ENCODE data around the gene MEP1B. TPM values are rescaled to one million over a fixed set of nuclear protein-coding genes. Genes with fewer than 3 reads are reported as not detected.
"Not testable (repeated sequence)": the region's sequence is repeated elsewhere in the genome, so short reads cannot be mapped to it uniquely, and the experiment has no call there.

Gene MEP1B
- total RNA-seq, 2 donors from 2014 or later = 1.8 to 4.6 TPM

- H3K4me1 ChIP-seq = no peaks in the 10 kb centered on the region
- H3K9ac ChIP-seq (ENCODE audit: low read depth in 2 of 2, low read length in 2 of 2) = no peak overlapping the region
- TF ChIP-seq, protein P1, sequence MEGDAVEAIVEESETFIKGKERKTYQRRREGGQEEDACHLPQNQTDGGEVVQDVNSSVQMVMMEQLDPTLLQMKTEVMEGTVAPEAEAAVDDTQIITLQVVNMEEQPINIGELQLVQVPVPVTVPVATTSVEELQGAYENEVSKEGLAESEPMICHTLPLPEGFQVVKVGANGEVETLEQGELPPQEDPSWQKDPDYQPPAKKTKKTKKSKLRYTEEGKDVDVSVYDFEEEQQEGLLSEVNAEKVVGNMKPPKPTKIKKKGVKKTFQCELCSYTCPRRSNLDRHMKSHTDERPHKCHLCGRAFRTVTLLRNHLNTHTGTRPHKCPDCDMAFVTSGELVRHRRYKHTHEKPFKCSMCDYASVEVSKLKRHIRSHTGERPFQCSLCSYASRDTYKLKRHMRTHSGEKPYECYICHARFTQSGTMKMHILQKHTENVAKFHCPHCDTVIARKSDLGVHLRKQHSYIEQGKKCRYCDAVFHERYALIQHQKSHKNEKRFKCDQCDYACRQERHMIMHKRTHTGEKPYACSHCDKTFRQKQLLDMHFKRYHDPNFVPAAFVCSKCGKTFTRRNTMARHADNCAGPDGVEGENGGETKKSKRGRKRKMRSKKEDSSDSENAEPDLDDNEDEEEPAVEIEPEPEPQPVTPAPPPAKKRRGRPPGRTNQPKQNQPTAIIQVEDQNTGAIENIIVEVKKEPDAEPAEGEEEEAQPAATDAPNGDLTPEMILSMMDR (IDR thresholded peaks at IDR 0.05) = no peak
- intact Hi-C loops (cut with DNase I) = no loop called here
- no peaks in the 10 kb centered on the region for H3K27me3 ChIP-seq
- DNase-seq = no peak
- no peak overlapping the region for H3K4me3 ChIP-seq
- H3K36me3 ChIP-seq = no peaks in the 10 kb centered on the region
- no peaks in the 10 kb centered on the region for H3K9me3 ChIP-seq
- no peak overlapping the region for H3K27ac ChIP-seq
These were observed 14.6 kb upstream of the MEP1B start for GRCh38 chr18:32175265-32175664.

GRCh38 chr18:32176745-32177144 lies 13.1 kb upstream of the MEP1B start:
- intact Hi-C loops (cut with DNase I); H3K4me1 ChIP-seq; H3K27me3 ChIP-seq; DNase-seq; H3K4me3 ChIP-seq; H3K9ac ChIP-seq (ENCODE audit: low read depth in 2 of 2, low read length in 2 of 2); H3K9me3 ChIP-seq; H3K27ac ChIP-seq; H3K36me3 ChIP-seq: not testable (repeated sequence)

- intact Hi-C loops (cut with DNase I) = no loop called here
- Histone ChIP-seq H3K4me1 (no peaks in the 10 kb centered on the region), H3K9me3 (no peaks in the 10 kb centered on the region), H3K4me3 (no peak overlapping the region), H3K27ac (no peak overlapping the region), H3K36me3 (no peaks in the 10 kb centered on the region), H3K27me3 (no peaks in the 10 kb centered on the region), H3K9ac (ENCODE audit: low read depth in 2 of 2, low read length in 2 of 2) (no peak overlapping the region)
- no peak for DNase-seq
- TF ChIP-seq, protein P1 (IDR thresholded peaks at IDR 0.05) = no peak
These were observed 12.3 kb upstream of the MEP1B start for GRCh38 chr18:32177530-32177929.

DNA sequence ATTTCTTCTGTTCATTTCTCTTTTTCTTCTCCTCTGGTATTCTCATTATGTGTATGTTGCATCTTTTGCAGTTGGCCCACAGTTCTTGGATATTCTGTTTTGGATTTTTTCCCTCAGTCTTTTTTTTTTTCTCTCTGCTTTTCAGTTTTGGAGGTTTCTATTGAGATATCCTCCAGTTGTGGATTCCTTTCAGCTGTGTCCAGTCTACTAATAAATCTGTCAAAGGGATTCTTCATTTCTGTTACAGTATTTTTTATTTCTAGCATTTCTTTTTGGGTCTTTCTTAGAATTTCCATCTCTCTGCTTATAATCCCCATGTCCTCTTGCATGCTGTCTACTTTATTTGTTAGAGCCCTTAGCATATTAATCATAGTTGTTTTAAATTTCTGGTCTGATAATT lies 6.3 kb upstream of the MEP1B start:
- no peak overlapping the region for H3K27ac ChIP-seq
- H3K27me3 ChIP-seq = no peaks in the 10 kb centered on the region
- TF ChIP-seq, protein P1 (IDR thresholded peaks at IDR 0.05) = no peak
- H3K4me3 ChIP-seq = no peak overlapping the region
- no peaks in the 10 kb centered on the region for H3K4me1 ChIP-seq
- no peaks in the 10 kb centered on the region for H3K9me3 ChIP-seq
- no peak overlapping the region for H3K9ac ChIP-seq (ENCODE audit: low read depth in 2 of 2, low read length in 2 of 2)
- H3K36me3 ChIP-seq = no peaks in the 10 kb centered on the region
- intact Hi-C loops (cut with DNase I) = no loop called here
- no peak for DNase-seq

DNA sequence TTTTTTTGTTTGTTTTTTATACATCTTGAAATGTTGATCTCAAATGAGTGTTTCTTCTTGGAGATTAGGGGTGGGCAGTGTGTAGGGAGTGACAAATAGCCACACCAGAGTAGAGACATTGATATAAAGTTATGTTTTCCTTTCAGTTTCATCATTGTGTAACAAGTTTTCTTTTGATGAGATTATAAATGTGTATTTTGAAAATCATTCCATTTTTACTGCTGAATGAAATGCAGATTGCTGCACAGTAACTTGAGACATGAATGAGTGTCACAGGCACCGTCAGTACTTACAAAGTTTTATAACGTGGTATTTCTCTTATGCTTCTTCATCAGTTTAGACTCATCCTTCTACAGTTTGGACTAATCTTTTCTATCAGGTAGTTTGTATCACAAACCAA lies 370 bp downstream of the MEP1B start:
- H3K27me3 ChIP-seq = no peaks in the 10 kb centered on the region
- H3K9ac ChIP-seq (ENCODE audit: low read depth in 2 of 2, low read length in 2 of 2) = no peak overlapping the region
- no peaks in the 10 kb centered on the region for H3K4me1 ChIP-seq
- no peak overlapping the region for H3K4me3 ChIP-seq
- no peak for DNase-seq
- TF ChIP-seq, protein P1 (IDR thresholded peaks at IDR 0.05) = no peak
- no peaks in the 10 kb centered on the region for H3K36me3 ChIP-seq
- intact Hi-C loops (cut with DNase I) = no loop called here
- H3K27ac ChIP-seq = no peak overlapping the region
- no peaks in the 10 kb centered on the region for H3K9me3 ChIP-seq

GRCh38 chr18:32195881-32196815 lies 6.3 kb downstream of the MEP1B start:
- H3K27ac ChIP-seq = no peak overlapping the region
- intact Hi-C loops (cut with DNase I) = no loop called here
- H3K4me3 ChIP-seq = no peak overlapping the region
- H3K9me3 ChIP-seq = no peaks in the 10 kb centered on the region
- no peak for DNase-seq
- TF ChIP-seq, protein P1 (IDR thresholded peaks at IDR 0.05) = no peak
- H3K27me3 ChIP-seq = no peaks in the 10 kb centered on the region
- H3K9ac ChIP-seq (ENCODE audit: low read depth in 2 of 2, low read length in 2 of 2) = no peak overlapping the region
- no peaks in the 10 kb centered on the region for H3K4me1 ChIP-seq
- H3K36me3 ChIP-seq = no peaks in the 10 kb centered on the region

Data from colonic mucosa (tissue), 4 donors.